GM10266 (cell line): ENCODE results near the gene PASD1.
"Not testable (repeated sequence)": the region's sequence is repeated elsewhere in the genome, so short reads cannot be mapped to it uniquely, and the experiment has no call there.

Experiments
- DNase-seq: peaks from one replicate; pipeline ENCODE4 v3.0.0; 2012; ENCODE audit errors: extremely low spot score
- TF ChIP-seq, protein P1 (sequence below): IDR thresholded peaks from 2 replicates; pipeline ENCODE4 v1.5.1; 2012; ENCODE audit warnings: mild to moderate bottlenecking, low read depth; ENCODE audit not compliant: control insufficient read depth, insufficient read depth; ENCODE audit errors: missing control alignments

Gene PASD1

GRCh38 chrX:151687635-151688034, 124.2 kb downstream of the PASD1 start:
- TF ChIP-seq, protein P1, sequence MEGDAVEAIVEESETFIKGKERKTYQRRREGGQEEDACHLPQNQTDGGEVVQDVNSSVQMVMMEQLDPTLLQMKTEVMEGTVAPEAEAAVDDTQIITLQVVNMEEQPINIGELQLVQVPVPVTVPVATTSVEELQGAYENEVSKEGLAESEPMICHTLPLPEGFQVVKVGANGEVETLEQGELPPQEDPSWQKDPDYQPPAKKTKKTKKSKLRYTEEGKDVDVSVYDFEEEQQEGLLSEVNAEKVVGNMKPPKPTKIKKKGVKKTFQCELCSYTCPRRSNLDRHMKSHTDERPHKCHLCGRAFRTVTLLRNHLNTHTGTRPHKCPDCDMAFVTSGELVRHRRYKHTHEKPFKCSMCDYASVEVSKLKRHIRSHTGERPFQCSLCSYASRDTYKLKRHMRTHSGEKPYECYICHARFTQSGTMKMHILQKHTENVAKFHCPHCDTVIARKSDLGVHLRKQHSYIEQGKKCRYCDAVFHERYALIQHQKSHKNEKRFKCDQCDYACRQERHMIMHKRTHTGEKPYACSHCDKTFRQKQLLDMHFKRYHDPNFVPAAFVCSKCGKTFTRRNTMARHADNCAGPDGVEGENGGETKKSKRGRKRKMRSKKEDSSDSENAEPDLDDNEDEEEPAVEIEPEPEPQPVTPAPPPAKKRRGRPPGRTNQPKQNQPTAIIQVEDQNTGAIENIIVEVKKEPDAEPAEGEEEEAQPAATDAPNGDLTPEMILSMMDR: no peak
- DNase-seq: no peak

- no peak for DNase-seq
- TF ChIP-seq, protein P1: no peak
Observed at GRCh38 chrX:151688695-151689094, 125.2 kb downstream of the PASD1 start.

DNA sequence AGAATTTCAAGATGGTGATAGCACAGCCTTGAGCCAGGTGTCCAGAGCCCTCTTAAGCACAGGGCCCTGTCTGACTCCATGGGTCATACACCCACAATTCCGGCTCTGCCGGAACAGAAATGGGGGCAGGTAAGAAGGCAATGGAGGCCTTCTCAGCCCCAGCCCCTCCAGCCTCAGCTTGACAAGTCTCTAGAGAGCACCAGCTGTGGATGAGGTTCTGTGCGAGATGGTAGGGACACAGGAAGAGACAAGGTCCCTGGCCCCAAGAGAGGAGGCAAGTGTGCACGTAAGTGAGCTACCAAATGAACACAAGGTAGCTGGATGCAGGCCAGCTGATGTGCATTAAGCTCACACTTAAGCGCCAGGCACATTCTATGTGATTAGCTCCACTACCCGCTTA, 129.3 kb downstream of the PASD1 start:
- no peak for DNase-seq
- TF ChIP-seq, protein P1: no peak

- no peak for DNase-seq
- TF ChIP-seq, protein P1: no peak
Observed at GRCh38 chrX:151694121-151694520, 130.6 kb downstream of the PASD1 start.

GRCh38 chrX:151694661-151695582, 131.4 kb downstream of the PASD1 start, which contains the start of gene PRRG3:
PRRG3 (plus strand) TSS chrX:151695458; CDS start chrX:151698815, 3,357 bp downstream.
- no peak for DNase-seq
- TF ChIP-seq, protein P1: no peak

- TF ChIP-seq, protein P1: no peak
- no peak for DNase-seq
Observed at GRCh38 chrX:151695583-151696340, 132.3 kb downstream of the PASD1 start.

- DNase-seq: not testable (repeated sequence)
Observed at GRCh38 chrX:151697082-151697481, 133.6 kb downstream of the PASD1 start.
